Measurements from ENCODE around the gene AKAP12.
A peak's percentile ranks its signal among the peaks of the same experiment; 100 is the strongest.

Gene AKAP12, protein sequence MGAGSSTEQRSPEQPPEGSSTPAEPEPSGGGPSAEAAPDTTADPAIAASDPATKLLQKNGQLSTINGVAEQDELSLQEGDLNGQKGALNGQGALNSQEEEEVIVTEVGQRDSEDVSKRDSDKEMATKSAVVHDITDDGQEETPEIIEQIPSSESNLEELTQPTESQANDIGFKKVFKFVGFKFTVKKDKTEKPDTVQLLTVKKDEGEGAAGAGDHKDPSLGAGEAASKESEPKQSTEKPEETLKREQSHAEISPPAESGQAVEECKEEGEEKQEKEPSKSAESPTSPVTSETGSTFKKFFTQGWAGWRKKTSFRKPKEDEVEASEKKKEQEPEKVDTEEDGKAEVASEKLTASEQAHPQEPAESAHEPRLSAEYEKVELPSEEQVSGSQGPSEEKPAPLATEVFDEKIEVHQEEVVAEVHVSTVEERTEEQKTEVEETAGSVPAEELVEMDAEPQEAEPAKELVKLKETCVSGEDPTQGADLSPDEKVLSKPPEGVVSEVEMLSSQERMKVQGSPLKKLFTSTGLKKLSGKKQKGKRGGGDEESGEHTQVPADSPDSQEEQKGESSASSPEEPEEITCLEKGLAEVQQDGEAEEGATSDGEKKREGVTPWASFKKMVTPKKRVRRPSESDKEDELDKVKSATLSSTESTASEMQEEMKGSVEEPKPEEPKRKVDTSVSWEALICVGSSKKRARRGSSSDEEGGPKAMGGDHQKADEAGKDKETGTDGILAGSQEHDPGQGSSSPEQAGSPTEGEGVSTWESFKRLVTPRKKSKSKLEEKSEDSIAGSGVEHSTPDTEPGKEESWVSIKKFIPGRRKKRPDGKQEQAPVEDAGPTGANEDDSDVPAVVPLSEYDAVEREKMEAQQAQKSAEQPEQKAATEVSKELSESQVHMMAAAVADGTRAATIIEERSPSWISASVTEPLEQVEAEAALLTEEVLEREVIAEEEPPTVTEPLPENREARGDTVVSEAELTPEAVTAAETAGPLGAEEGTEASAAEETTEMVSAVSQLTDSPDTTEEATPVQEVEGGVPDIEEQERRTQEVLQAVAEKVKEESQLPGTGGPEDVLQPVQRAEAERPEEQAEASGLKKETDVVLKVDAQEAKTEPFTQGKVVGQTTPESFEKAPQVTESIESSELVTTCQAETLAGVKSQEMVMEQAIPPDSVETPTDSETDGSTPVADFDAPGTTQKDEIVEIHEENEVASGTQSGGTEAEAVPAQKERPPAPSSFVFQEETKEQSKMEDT (N-terminal part only)

DNA sequence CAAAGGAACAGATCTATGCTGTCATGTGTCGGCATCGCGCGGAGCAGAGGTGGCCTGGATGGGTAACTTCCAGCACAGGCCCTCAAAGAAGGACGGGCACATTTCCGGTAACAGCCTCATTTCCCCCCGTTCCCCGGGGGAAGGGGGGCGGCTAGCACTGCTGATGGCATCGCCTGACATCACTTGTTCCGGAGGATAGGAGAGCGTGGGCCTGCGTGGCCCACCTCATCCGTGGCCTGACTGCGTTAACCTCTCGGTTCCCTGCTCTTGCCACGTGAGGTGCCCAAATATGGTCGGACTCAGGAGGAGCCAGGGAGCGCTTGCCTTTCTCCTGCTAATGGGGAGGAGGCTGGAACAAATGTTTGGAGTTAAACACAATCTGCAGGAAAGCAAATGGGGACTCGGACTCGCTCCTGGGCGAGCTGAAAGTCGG, at the start of gene AKAP12:
Gene AKAP12 (plus strand): TSS at position 365 of the 433 bp plus-strand sequence. CDS start 596 bp downstream, outside the sequence.
- peak; percentile 85 for DNase-seq (ENCODE audit: low spot score)
- H3K27ac ChIP-seq = peak within 1 kb of the TSS; percentile 94 to 98
- H3K4me3 ChIP-seq = peak within 1 kb of the TSS; percentile 87
- TF ChIP-seq, protein P1, sequence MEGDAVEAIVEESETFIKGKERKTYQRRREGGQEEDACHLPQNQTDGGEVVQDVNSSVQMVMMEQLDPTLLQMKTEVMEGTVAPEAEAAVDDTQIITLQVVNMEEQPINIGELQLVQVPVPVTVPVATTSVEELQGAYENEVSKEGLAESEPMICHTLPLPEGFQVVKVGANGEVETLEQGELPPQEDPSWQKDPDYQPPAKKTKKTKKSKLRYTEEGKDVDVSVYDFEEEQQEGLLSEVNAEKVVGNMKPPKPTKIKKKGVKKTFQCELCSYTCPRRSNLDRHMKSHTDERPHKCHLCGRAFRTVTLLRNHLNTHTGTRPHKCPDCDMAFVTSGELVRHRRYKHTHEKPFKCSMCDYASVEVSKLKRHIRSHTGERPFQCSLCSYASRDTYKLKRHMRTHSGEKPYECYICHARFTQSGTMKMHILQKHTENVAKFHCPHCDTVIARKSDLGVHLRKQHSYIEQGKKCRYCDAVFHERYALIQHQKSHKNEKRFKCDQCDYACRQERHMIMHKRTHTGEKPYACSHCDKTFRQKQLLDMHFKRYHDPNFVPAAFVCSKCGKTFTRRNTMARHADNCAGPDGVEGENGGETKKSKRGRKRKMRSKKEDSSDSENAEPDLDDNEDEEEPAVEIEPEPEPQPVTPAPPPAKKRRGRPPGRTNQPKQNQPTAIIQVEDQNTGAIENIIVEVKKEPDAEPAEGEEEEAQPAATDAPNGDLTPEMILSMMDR (IDR thresholded peaks at IDR 0.05) = no peak

DNA sequence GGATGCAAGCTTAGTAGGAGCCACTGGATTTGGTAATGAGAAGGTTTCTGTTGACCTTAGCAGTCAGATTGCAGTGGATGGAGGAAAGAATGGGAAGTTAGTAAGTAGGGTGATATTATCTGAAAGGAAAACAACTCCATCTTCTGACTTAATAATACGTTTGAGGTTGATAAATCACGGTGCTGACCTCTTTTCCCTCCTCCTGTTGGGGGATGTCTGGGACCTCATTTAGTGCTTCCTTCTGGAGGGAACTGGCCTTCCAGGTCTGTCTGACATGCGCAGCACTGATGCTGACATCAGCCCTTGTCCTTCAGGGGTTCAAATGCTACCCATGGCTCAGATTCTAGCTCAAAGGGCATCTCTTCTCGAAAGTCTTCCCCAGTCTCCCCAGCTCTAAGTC, 48.2 kb upstream of the AKAP12 start:
- TF ChIP-seq, protein P1 (IDR thresholded peaks at IDR 0.05) = no peak
- no peak for DNase-seq (ENCODE audit: low spot score)
- H3K4me3 ChIP-seq = no peak overlapping the region
- no peak overlapping the region for H3K27ac ChIP-seq

DNA sequence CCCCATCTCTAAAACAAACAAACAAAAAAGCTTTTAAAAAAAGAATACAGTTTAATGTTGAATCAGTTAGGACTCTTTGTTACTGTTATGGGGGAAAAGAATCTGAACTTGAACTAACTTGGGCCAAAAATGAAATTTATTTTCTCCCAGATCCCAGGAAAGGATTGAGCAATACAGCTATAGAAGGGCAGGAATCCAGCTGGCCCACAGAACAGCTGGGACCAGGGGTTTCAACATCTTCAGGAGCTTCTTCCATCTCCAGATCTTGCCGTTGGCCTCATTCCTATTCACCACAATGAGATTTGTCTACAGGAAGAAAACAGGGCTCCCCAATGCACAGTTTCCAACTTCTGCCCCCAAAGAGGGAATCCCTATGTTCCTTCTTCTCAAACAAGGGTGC, 43.2 kb upstream of the AKAP12 start:
- DNase-seq (ENCODE audit: low spot score) = no peak
- TF ChIP-seq, protein P1 (IDR thresholded peaks at IDR 0.05) = no peak
- H3K27ac ChIP-seq = peak overlapping the region in 1 of 2 donors; percentile 3
- no peak overlapping the region for H3K4me3 ChIP-seq

DNA sequence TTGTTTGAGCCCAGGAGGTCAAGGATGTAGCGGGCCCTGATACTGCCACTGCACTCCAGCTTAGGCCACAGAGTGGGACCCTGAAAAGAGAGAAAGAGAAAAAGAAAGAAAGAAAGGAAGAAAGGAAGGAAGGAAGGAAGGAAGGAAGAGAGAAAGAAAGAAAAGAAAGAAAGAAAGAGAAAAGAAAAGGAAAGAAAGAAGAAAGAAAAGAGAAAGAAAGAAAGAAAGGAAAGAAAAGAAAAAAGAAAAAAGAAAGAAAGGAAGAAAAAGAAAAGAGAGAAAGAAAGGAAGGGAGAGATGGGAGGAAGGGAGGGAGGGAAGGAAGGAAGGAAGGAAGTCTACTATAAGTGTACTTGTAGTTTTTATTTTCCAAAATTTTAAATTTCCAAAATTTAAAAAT, 42.2 kb upstream of the AKAP12 start:
- no peak overlapping the region for H3K4me3 ChIP-seq
- no peak overlapping the region for H3K27ac ChIP-seq
- TF ChIP-seq, protein P1 (IDR thresholded peaks at IDR 0.05) = no peak
- no peak for DNase-seq (ENCODE audit: low spot score)

DNA sequence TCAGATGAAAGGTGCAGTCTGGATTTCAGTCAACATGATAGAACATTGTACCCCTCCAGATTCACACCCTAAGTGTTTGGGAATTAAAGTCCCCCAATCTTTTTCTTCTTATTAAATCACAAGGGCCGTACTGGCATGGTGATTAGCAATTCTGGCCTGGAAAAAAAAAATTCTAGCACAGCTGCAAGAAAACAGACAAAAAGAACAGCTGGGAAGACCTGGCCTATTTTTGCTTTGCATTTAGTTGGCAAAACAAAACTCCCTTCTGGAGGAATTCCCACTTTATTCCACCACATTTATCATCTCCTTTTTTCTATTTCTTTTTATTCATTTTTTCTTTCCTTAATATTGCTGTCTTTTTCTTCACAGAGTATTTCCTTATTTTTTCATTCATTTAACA, 39.8 kb upstream of the AKAP12 start:
- DNase-seq (ENCODE audit: low spot score) = no peak

More for the DNA sequence above, 39.8 kb upstream of the AKAP12 start:
- Histone ChIP-seq H3K27ac (no peak overlapping the region), H3K4me3 (no peak overlapping the region)
- TF ChIP-seq, protein P1 (IDR thresholded peaks at IDR 0.05) = no peak

Measured in coronary artery (tissue), 2 donors.